Bone marrow (tissue), 2 donors: ENCODE results near the gene ITIH5.
"Not testable (repeated sequence)": the region's sequence is repeated elsewhere in the genome, so short reads cannot be mapped to it uniquely, and the experiment has no call there.

ENCODE experiments used
- DNase-seq, 2 donors: peaks; one replicate each; lab custom pipeline; 2025; lab: John Stamatoyannopoulos, UW

The ITIH5 gene

GRCh38 chr10:7666253-7667023 lies at the start of gene ITIH5:
Gene ITIH5, minus strand, starts transcription at chr10:7666966. Its CDS starts 74 bp downstream, at chr10:7666892.
- no peak for DNase-seq

GRCh38 chr10:7715515-7715914 lies 48.7 kb upstream of the ITIH5 start:
- DNase-seq: no peak

DNA sequence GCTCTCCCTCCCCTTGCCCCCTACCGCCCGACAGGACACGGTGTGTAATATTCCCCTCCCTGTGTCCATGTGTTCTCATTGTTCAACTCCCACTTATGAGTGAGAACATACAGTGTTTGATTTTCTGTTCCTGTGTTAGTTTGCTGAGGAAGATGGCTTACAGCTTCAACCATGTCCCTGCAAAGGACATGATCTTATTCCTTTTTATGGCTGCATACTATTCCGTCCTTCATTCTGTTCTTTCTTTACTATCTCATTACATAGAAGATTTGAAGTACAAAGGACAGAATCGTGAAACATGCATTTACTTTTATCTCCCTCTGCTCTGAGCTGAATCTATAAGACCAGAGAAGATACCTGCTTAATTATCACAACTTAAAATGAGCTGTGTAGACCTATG lies 44.3 kb upstream of the ITIH5 start:
- not testable (repeated sequence) for DNase-seq

GRCh38 chr10:7710446-7710845 lies 43.7 kb upstream of the ITIH5 start:
- DNase-seq: no peak

GRCh38 chr10:7708832-7709231 lies 42.1 kb upstream of the ITIH5 start:
- no peak for DNase-seq

DNA sequence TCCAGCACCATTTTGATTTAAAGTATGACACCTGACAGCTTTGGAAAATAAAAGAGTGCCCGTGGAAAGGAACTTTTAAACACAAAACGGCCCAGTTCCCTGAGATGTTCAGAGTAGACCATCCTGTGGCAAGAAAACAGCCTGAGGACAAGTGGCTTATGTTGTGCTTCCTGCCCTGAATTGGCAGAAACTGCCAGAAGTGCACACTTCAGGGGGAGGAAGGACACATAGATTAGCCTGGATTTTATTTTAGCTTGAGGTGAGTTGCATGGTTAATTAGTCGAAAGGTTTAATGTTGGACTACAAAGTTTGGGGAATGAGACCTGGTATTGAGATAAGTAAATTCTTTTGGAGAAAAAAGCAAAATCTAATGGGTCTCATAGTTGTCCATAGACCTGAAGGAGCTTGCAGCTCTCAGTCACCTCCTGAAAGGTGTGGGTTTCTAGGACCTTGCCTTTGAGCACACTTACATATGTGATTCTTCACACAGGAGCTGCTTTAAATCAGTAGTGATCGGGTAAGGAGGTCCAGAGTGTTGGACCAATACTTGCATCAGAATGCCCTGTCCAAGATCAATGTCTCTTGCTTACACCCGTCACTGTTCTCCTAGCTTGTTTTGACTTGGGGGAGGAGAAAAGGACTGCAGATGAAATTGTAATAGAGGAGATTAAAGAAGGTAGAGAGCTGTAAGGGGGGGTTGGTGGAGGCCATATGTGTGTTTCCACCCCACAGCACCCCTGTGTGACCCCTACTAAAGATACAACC lies 41.3 kb upstream of the ITIH5 start:
- no peak for DNase-seq

DNA sequence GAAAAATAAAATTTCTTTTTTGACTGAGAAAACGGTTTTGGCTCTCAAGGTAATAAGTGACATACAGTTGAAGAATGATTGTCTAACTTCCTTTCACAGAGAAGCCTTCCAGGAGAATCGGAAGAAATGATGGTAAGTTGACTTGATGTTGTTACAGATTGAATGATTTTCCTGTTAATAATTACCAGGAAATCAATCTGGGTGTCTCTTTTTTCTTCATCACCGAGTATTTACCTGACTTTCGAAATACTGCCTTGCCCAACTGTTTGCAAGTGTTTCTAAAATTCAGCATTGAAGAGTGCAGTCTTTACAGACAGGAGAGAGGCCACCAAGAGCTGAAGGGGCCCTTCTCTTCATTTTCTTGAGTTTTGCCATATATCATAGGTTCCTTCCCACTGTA lies 40.3 kb upstream of the ITIH5 start:
- DNase-seq: no peak

DNA sequence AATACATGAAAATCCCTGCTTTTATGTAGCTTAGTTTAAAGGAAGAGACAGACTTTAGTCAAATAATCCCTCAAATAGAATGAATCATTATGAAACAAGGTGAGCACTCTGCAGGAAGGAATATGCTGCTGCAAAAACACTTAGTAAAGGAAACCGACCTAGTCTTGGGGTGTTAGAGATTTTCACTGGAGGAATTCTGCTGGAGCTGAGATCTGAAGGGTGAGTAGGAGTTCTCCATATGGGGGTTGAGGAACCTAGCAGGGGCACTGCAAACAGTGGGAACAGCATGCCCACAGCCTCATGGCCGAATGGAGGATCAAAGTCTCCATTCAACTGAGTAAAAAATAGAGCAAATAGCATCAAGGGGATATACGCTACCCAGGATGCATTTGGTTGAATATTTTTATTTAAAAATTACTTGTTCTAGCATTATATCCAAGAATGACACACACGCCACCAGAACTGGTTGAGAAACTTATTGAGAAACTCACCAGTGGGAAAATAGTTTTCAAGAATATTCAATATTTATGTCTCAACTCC lies 39.8 kb upstream of the ITIH5 start:
- DNase-seq: no peak

- DNase-seq: no peak
Observed at GRCh38 chr10:7705341-7705740, 38.6 kb upstream of the ITIH5 start.

DNA sequence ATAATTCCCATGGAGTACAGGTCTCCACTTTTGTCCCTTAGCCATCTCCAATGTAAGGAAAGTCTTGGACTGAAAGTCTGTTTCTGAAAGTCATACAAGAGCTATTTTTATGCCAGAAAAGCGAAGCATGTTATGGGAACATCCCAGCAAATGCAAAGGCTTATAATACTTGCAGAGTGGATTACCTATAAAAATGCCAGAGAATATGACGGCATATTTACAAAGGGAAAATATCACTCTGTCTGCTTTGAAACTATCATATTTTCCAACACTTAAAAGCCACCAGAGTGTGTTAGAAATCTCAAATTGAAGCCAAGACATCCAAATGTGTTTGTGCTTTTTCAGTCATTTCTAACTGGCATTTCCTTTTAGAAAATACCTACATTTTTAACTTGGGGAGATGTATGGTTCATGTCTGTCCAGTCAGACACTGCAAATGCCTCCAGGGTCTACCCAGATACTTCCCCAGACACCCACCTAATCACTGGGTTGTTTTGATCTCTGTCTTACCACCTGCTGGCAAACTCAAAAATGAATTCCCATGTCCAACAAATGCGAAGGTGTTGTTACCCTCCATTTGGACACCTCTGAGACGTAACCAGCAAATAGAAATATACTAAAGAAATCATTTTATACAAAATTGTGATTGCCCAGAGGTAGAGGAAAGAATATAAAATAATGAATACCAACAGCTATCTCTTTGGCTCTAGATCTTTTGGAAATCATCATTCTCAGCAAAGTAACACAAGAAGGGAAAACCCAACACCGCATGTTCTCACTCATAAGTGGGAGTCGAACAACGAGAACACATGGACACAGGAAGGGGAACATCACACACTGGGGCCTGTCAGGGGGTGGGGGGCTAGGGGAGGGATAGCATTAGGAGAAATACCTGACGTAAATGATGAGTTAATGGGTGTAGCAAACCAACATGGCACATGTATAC lies 37.6 kb upstream of the ITIH5 start:
- DNase-seq: no peak

DNA sequence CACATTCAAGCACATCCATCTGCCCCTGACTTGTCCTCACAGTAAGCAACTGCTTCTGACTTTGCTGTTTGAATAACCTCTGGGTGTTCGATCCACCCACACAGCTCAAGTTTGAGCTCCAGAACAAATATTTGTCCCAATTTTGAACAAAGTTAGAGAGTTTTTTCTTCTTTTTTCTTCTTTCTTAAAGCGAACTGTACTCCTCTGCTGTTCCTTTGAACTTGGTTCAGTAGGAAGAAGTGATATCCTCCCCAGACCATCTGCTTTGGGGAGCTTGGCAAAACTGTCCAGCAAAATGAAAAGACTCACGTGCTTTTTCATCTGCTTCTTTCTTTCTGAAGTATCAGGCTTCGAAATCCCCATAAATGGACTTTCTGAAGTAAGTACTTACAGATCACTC lies 36.4 kb upstream of the ITIH5 start, which contains the start of gene ITIH2:
Gene ITIH2 (plus strand): TSS at position 177 of the 400 bp plus-strand sequence. CDS start 119 bp downstream, at position 296.
- no peak for DNase-seq

GRCh38 chr10:7702288-7702812 lies 35.6 kb upstream of the ITIH5 start:
- DNase-seq: no peak

DNA sequence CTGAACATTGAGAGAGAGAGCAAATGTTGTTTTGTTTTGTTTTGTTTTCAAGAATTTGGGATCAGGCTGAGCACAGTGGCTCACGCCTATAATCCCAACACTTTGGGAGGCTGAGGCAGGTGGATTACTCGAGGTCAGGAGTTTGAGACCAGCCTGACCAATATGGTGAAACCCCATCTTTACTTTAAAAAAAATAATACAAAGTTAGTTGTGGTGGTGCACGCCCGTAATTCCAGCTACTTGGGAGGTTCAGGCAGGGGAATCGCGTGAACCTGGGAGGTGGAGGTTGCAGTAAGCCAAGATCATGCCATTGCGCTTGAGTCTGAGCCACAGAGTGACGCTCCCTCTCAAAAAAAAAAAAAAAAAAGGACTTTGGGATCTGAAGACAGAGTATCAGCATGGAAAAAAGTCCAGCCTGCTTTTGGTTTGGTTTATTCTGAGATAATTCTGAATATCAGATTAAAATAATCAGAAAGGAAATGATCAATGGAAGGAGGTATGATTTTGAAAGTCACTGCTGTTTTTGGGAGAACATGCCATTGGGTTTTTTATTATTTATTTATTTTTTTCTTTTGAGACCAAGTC lies 34.5 kb upstream of the ITIH5 start:
- no peak for DNase-seq

DNA sequence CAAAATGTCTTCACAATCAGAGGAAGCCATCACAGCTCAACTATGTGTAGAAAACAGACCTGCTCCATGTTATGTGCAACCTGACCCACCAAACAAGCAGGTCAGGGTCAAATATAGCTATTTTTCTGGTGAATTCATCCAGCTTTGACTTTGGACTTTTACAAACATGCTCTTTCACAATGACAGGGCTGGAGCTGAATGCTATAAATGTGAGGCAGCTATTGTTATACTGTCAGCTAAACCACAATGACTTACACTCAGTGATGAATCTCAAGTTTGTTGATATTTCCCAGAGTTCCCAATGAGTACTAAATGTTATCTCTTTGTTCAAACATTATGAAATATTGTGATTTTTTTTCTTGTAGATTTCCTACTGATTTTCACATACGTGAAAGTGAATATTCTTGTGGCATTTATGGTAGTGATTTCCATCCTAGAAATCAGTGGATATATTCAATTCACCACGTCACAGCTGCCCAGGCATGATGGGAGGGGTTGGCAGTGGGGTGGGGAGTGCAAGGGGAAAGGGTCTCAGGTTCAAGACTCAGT lies 33.9 kb upstream of the ITIH5 start:
- no peak for DNase-seq

DNA sequence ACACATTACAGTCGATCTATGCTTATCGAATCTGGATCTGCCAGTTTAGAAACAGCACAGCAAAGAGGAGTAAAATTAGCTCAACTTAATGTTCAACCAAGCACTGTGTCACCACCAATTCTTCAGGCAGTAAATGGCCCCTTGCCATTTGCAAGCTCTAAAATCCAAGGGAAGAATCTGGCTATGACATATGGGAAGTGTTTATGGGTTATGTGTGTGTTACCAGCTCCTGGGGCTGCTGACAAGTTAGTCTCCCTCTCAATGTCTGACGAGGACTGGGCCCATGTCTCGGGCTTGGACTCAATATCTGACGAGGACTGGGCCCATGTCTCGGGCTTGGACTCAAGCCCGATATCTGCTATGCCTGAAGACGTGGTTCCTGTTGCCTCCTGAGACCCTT lies 30.7 kb upstream of the ITIH5 start:
- no peak for DNase-seq

DNA sequence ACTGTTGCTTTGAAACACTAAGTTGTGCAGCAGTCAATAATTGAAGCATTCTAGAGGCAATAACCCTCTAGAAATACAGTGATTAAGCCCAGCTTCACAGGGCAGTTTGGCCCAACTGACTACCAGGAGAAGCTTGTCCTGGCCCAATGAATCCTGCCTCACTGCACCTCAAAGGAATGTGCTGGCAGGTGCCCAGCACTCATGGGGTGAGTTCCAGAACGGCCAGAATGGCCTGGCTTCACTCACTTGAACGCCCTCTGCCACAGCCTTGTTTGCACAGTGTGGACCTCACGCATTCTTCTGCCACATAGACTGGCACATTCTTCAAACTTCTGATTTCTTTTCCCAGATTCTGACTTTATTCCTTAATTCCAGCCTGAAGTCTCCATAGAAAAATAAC lies 29.8 kb upstream of the ITIH5 start:
- DNase-seq: no peak

DNA sequence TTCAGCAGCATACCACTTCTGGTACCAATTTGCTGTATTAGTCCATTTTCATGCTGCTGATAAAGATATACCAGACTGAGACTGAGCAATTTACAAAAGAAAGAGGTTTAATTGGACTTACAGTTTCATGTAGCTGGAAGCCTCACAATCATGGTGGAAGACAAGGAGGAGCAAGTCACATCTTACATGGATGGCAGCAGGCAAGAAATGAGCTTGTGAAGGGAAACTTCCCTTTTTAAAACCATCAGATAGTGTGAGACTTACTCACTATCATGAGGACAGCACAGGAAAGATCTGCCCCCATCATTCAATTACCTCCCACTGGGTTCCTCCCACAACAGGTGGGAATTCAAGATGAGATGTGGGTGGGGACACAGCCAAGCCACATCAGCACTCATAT lies 26.4 kb upstream of the ITIH5 start:
- not testable (repeated sequence) for DNase-seq

DNA sequence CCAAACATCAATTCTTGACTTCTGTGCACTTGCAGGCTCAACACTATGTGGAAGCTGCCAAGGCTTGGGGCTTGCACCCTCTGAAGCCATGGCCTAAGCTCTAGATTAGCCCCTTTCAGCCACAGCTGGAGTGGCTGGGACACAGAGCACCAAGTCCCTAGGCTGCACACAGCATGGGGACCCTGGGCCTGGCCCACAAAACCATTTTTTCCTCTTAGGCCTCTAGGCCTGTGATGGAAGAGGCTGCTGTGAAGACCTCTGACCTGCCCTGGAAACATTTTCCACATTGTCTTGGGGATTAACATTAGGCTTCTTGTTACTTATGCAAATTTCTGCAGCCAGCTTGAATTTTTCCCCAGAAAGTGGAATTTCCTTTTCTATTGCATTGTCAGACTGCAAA lies 25.6 kb upstream of the ITIH5 start:
- not testable (repeated sequence) for DNase-seq

DNA sequence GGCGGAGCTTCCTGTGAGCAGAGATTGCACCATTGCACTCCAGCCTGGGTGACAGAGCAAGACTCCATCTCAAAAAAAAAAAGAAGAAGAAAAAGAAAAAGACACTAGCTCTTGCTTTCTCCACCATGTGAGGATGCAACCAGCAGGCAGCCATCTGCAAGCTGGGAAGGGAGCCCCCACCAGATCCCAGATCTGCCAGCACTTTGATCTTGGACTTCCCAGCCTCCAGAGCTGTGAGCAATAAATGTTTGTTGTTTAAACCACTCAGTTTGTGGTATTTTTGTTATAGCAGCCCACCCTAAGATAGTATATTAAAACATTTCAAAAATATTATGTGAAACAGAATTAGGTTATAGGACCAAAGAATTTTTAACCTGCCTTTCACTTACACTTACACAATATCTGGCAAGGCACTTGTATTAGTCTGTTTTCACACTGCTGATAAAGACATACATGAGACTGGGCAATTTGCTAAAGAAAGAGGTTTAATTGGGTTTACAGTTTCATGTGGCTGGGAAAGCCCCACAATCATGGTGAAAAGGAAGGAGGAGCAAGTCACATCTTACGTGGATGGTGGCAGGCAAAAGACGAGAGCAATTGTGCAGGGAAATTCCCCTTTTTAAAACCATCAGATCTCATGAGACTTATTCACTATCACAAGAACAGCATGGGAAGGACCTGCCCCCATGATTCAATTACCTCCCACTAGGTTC lies 24.3 kb upstream of the ITIH5 start:
- not testable (repeated sequence) for DNase-seq

GRCh38 chr10:7689591-7689990 lies 22.8 kb upstream of the ITIH5 start:
- DNase-seq: no peak
